NCI-H446 treated with DMSO at 0.1 percent for 48 hours (cell line): ENCODE measurements around the gene RRAS.
"Not testable (repeated sequence)": the region's sequence is repeated elsewhere in the genome, so short reads cannot be mapped to it uniquely, and the experiment has no call there.

Experiments used
- DNase-seq: peaks from one replicate; lab custom pipeline; 2025; lab: John Stamatoyannopoulos, UW

The RRAS gene

DNA sequence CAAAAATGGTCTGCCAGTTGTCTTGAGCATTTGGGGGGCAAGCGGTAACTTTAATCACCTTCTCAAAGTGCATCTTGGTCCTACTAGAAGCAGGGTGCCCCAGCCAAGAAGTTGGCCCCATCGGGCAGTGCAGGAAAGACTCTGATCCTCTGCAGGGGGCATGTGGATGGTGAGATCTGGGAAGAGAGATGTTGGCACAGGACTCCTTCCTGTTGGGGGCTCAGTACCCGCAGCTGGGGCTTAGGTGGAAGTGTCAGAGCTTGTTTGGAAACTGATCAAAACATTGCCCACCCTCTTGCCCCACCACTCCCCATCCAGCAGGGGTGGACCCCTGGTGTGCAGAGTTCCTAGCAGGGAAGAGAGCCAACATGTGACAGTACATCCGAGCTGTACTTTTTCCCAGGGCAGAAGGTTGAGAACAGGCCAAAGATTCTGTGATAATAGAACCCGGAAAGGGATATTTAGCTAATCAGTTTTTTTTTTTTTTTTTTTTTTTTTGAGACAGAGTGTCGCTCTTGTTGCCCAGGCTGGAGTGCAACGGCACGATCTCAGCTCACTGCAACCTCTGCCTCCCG lies 8.8 kb downstream of the RRAS start:
- no peak for DNase-seq

GRCh38 chr19:49629659-49630058 lies 10.3 kb downstream of the RRAS start:
- no peak for DNase-seq

GRCh38 chr19:49626226-49626625 lies 13.7 kb downstream of the RRAS start:
- no peak for DNase-seq

GRCh38 chr19:49624967-49625910 lies 14.7 kb downstream of the RRAS start:
- DNase-seq: no peak

- not testable (repeated sequence) for DNase-seq
These were observed 22.1 kb downstream of the RRAS start for GRCh38 chr19:49617860-49618259.

- no peak for DNase-seq
These were observed 23.0 kb downstream of the RRAS start for GRCh38 chr19:49616945-49617344.

DNA sequence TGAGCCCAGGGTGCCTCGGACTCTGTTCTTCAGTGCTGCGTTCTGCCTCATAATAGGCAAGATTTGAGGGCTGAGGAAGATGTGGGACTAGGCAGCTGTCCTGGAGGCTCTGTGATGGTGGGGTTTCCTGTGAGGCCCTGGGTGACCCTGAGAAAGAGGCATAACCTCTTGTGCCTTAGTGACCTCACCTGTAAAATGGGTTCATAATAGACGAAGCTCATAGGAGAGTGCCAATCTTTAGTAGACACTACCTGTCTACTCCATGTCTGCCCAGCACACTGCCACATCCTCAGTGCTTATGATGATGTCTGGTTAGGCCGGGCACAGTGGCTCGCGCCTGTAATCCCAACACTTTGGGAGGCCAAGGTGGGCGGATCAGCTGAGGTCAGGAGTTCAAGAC lies 23.4 kb downstream of the RRAS start:
- no peak for DNase-seq

- DNase-seq: no peak
These were observed 24.1 kb downstream of the RRAS start for GRCh38 chr19:49615861-49616260.

- no peak for DNase-seq
These were observed 25.7 kb downstream of the RRAS start for GRCh38 chr19:49614096-49614833.

GRCh38 chr19:49613374-49613773 lies 26.6 kb downstream of the RRAS start:
- no peak for DNase-seq

GRCh38 chr19:49609499-49610092 lies 30.3 kb downstream of the RRAS start:
- no peak for DNase-seq

GRCh38 chr19:49605605-49606004 lies 34.3 kb downstream of the RRAS start:
- DNase-seq: no peak

GRCh38 chr19:49602806-49603205 lies 37.1 kb downstream of the RRAS start:
- no peak for DNase-seq

DNA sequence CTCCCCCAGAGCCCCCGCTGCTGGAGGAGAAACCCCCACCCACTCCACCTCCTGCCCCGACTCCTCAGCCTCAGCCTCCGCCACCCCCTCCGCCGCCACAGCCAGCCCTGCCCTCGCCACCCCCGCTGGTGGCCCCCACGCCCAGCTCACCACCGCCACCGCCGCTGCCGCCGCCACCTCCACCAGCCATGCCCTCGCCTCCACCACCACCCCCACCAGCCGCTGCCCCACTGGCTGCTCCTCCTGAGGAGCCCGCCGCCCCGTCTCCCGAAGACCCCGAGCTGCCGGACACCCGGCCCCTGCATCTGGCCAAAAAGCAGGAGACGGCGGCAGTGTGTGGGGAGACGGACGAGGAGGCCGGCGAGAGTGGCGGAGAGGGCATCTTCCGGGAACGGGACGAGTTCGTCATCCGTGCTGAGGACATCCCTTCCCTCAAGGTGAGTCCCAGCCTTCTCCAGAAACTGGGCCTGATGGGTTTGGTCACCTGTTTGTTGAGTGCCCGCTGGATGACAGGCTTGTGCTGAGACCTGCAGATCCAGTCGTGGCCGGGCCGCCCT lies 38.4 kb downstream of the RRAS start:
- DNase-seq: no peak

GRCh38 chr19:49599378-49600295 lies 40.3 kb downstream of the RRAS start:
- DNase-seq: no peak

DNA sequence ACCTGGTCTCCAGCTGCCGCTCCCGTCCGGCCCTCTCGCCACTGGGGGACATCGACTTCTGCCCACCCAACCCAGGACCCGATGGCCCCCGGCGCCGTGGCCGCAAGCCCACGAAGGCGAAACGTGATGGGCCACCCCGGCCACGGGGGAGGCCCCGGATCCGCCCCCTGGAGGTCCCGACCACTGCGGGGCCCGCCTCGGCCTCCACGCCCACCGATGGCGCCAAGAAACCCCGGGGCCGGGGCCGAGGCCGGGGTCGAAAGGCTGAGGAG lies 42.3 kb downstream of the RRAS start:
- DNase-seq: no peak

- DNase-seq: no peak
These were observed 42.8 kb downstream of the RRAS start for GRCh38 chr19:49596954-49597702.

DNA sequence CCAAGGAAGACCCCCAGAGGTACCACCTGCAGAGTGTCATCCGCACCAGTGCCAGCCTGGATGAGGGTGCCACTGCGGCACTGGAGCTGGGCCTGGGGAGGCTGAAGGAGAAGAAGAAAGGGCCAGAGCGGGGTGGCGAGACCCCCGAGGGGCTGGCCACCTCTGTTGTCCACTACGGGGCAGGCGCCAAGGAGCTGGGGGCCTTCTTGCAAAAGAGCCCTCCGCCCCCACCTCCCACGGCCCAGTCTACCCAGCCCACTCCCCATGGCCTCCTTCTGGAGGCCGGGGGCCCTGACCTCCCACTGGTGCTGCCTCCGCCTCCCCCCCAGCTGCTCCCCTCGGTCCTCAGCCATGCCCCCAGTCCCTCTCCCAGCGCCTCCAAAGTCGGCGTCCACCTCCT lies 43.5 kb downstream of the RRAS start:
- DNase-seq: no peak

- no peak for DNase-seq
These were observed 44.0 kb downstream of the RRAS start for GRCh38 chr19:49595819-49596404.
